Lower leg skin (tissue), 4 donors: ENCODE results near the gene TOR1AIP2. TPM values are rescaled to one million over a fixed set of nuclear protein-coding genes. Genes with fewer than 3 reads are reported as not detected.

ENCODE experiments used
- DNase-seq, 2 donors: peaks; one replicate each; pipeline ENCODE4 v3.0.0-alpha.2; 2019; ENCODE audit warnings: low spot score in 2 of 2
- H3K4me3 ChIP-seq: fragments of 200-600 bp; sonication (generic); 2 replicates; pipeline ENCODE4 v1.5.1; 2017; ENCODE audit warnings: mild to moderate bottlenecking, low read depth; ENCODE audit not compliant: poor library complexity, severe bottlenecking
- POLR2A ChIP-seq, 2 donors: fragments of 450-650 bp; IDR thresholded peaks; one replicate each; pipeline ENCODE4 v1.6.1; 2016 to 2017; ENCODE audit warnings: antibody characterized with exemption in 2 of 2, mild to moderate bottlenecking in 1 of 2, moderate library complexity in 1 of 2
- WGBS, 2 donors: methylation state at CpG; one replicate each; pipeline ENCODE4 v1.1.5; 2018; 5-methylcytosine and 5-hydroxymethylcytosine counted together
- intact Hi-C: fragments of 100-400 bp; cut with DNase I; formaldehyde crosslinking; loops from one replicate; pipeline ENCODE4 v1.15.0; 2023; ENCODE audit warnings: low total_unique reads
- total RNA-seq, 4 donors: library from RNA; depleted of rRNA; stranded (reverse); fragments of >200 nt; gene quantifications; one replicate each; pipeline ENCODE4 v1.1.0, GENCODE V29; 2016
- TF ChIP-seq, protein P1 (sequence below), 3 donors: fragments of 450-650 bp; IDR thresholded peaks; one replicate each; pipeline ENCODE4 v1.5.1; 2016; ENCODE audit warnings: antibody characterized with exemption in 3 of 3, mild to moderate bottlenecking in 3 of 3, moderate library complexity in 2 of 3

Gene TOR1AIP2
- total RNA-seq, 4 donors from 2014 or later, result 81.5 to 108 (median 91.3) TPM

DNA sequence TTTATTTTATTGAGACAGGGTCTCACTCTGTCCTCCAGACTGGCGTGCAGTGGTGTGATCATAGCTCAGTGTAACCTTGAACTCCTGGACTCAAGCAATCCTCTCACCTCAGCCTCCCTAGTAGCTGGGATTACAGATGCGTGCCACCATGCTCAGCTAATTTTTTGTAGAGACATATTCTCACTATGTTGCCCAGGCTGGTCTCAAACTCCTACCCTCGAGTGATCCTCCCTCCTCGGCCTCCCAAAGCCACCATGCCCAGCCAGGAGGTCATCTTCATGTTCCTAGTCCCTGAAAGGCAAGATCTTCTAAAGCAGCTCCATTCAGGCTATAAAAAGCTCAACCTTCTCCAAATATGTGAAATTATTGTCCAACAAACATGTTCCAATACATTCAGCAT lies 53.9 kb downstream of the TOR1AIP2 start:
- 93 to 96% methylated on average over 4 of the region's 4 CpGs for WGBS, 2 donors
- no peak for TF ChIP-seq POLR2A (IDR thresholded peaks at IDR 0.05)
- TF ChIP-seq, protein P1, sequence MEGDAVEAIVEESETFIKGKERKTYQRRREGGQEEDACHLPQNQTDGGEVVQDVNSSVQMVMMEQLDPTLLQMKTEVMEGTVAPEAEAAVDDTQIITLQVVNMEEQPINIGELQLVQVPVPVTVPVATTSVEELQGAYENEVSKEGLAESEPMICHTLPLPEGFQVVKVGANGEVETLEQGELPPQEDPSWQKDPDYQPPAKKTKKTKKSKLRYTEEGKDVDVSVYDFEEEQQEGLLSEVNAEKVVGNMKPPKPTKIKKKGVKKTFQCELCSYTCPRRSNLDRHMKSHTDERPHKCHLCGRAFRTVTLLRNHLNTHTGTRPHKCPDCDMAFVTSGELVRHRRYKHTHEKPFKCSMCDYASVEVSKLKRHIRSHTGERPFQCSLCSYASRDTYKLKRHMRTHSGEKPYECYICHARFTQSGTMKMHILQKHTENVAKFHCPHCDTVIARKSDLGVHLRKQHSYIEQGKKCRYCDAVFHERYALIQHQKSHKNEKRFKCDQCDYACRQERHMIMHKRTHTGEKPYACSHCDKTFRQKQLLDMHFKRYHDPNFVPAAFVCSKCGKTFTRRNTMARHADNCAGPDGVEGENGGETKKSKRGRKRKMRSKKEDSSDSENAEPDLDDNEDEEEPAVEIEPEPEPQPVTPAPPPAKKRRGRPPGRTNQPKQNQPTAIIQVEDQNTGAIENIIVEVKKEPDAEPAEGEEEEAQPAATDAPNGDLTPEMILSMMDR (IDR thresholded peaks at IDR 0.05), result no peak
- intact Hi-C loops, result no loop called here
- no peak overlapping the region for H3K4me3 ChIP-seq
- peak in 1 of 2 donors; percentile 21 for DNase-seq

DNA sequence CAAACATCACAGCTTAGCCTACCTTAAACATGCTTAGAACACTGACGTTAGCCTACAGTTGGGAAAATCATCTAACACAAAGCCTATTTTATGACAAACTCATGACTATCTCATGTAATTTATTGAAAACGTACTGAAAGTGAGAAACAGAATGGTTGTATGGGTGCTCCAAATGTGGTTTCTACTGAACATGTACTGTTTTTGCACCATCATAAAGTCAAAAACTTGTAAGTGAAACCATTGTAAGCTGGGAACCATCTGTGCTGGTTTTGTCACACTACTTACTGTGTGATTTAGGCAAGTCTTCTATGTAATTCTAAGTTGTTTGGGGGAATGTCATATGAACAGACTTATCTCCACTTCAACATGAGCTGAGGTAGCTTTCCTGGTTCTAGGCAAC lies 55.5 kb downstream of the TOR1AIP2 start:
- no peak overlapping the region for H3K4me3 ChIP-seq
- TF ChIP-seq, protein P1 (IDR thresholded peaks at IDR 0.05), result no peak
- TF ChIP-seq POLR2A (IDR thresholded peaks at IDR 0.05), result no peak
- intact Hi-C loops, result no loop called here
- DNase-seq, result no peak
- WGBS, 2 donors, result 79 to 81% methylated on average over 2 of the region's 2 CpGs

DNA sequence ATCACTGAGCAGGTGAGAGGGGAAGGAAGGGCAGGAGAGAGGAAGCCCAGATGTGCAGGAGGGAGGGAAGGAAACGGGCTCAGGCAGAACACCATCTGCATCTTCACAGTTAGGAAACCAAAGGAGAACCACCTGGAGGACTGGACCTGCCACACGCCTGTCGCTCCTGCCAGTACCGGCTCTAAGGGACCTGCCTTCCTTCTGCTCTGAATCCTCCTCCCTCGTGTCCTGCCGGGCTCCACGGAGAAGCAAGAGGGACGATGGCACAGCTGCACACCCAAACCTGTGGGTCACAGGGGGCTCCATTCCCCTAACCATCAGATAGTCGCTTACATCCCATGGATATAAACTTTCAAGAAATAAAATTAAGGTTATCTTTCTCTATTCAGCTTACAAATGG lies 56.1 kb downstream of the TOR1AIP2 start:
- peak in 1 of 2 donors; percentile 40 for DNase-seq
- intact Hi-C loops, result no loop called here
- WGBS, 2 donors, result 80 to 83% methylated on average over 9 of the region's 9 CpGs
- TF ChIP-seq, protein P1 (IDR thresholded peaks at IDR 0.05), result no peak
- no peak for TF ChIP-seq POLR2A (IDR thresholded peaks at IDR 0.05)
- no peak overlapping the region for H3K4me3 ChIP-seq

DNA sequence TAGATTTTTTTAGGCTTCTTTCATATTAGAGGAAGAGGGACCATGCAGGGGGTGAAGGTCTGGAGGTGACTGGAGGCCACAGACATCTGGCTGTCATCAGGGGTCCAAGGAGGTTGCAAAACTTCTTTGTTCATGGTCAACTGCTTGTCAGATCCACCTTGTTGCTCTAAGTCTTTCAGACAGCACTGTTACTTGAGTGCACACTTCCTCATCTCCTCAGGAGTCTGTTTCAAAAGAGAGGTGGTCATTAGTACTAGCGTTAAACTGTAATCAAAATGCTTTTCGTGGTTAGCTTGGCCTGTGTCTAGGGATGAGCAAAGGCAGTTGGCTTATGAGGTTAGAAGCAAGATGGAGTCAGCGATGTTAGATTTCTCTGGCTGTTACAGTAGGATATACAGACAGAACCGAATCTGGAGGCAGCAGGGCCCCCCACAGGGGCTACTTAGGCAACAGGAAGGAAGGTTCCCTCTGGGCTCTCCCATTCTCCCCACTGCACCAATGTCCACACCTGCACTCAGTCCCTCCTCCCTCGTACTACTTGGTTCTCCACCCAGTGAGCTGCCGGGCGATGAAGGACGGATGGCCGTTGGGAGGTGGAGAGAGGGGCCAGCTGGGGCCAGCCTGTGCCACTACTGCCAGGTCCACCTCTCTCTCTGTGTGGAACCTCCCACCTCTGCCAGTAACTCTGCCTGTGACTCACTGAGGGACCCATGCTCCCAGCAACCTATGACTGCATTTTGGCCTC lies 57.2 kb downstream of the TOR1AIP2 start:
- TF ChIP-seq POLR2A (IDR thresholded peaks at IDR 0.05), result no peak
- TF ChIP-seq, protein P1 (IDR thresholded peaks at IDR 0.05), result no peak
- DNase-seq, result peak in 1 of 2 donors; percentile 42
- WGBS, 2 donors, result 85 to 88% methylated on average over 9 of the region's 9 CpGs

DNA sequence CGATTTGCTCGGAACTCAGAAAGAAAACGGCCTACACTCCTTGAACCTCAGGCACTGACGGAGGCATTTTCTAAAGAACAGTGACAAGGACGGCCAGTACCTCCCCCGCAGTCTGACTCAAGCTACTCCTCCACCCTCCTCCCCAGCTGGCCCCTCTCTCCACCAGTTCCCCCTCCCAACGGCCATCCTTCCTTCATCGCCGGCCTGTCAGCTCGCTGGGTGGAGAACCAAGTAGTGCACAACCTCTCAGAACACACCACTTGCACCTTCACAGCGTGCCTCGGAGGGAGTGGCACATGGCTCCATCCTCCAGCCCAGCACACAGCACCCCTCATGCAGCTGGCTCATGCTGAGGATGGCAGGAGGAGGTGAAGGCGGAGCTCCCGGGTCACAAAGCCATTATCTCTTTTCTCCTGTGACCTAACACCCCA lies 58.8 kb downstream of the TOR1AIP2 start:
- WGBS, 2 donors, result 85 to 87% methylated on average over 14 of the region's 14 CpGs
- TF ChIP-seq POLR2A (IDR thresholded peaks at IDR 0.05), result no peak
- TF ChIP-seq, protein P1 (IDR thresholded peaks at IDR 0.05), result no peak
- H3K4me3 ChIP-seq, result no peak overlapping the region
- intact Hi-C loops, result no loop called here
- DNase-seq, result peak in 1 of 2 donors; percentile 77

More for the DNA sequence above, 57.2 kb downstream of the TOR1AIP2 start:
- no peak overlapping the region for H3K4me3 ChIP-seq
- intact Hi-C loops, result no loop called here
